IMR-90 (cell line): Measurements from ENCODE around the gene PHPT1. TPM values are rescaled to one million over a fixed set of nuclear protein-coding genes. Genes with fewer than 3 reads are reported as not detected.
A peak's percentile ranks its signal among the peaks of the same experiment; 100 is the strongest.

Source experiments
- ATAC-seq: fragments of 200-7000 bp; cut with Tn5 transposase; 2 replicates; pipeline ENCODE4 v1.9.1; 2020; ENCODE audit warnings: low read depth, mild to moderate bottlenecking, moderate library complexity
- BruUV-seq: library from RNA; stranded (reverse); fragments of 400-500 nt; replicated peaks from 2 replicates; lab custom pipeline; 2021; lab: Mats Ljungman, UMichigan
- CTCF ChIA-PET: fragments of 300-600 bp; formaldehyde crosslinking; extraction: SDS; loops from one replicate; lab custom pipeline; 2021; ENCODE audit warnings: antibody characterized with exemption; lab: Yijun Ruan, JAX
- POLR2A ChIA-PET: fragments of 300-600 bp; sonication (Branson Sonifier 250); formaldehyde crosslinking; loops from one replicate; lab custom pipeline; 2022; ENCODE audit warnings: antibody characterized with exemption; ENCODE audit not compliant: unreplicated experiment; lab: Charles Lee
- DNase-seq: peaks from one replicate; pipeline ENCODE4 v3.0.0; 2013
- H2AFZ ChIP-seq: replicated peaks from 2 replicates; pipeline ENCODE3; 2013; ENCODE audit warnings: low read length, mild to moderate bottlenecking; ENCODE audit not compliant: poor library complexity
- H2AK5ac ChIP-seq: 2 replicates; pipeline ENCODE4 v1.6.1; 2013; ENCODE audit warnings: low read depth, low read length, inconsistent platforms
- H2AK9ac ChIP-seq: replicated peaks from 2 replicates; pipeline ENCODE3; 2013; ENCODE audit warnings: mild to moderate bottlenecking, low read depth, low read length, moderate library complexity; ENCODE audit not compliant: poor library complexity
- H2BK120ac ChIP-seq: 2 replicates; pipeline ENCODE4 v1.6.1; 2013; ENCODE audit warnings: low read depth, low read length, inconsistent platforms
- H2BK15ac ChIP-seq: 3 replicates; pipeline ENCODE4 v1.6.1; 2013; ENCODE audit warnings: low read depth, low read length, inconsistent platforms
- H2BK20ac ChIP-seq: 2 replicates; pipeline ENCODE4 v1.6.1; 2013; ENCODE audit warnings: low read depth, mild to moderate bottlenecking, inconsistent platforms, low read length, moderate library complexity
- H2BK5ac ChIP-seq: 2 replicates; pipeline ENCODE4 v1.6.1; 2013; ENCODE audit warnings: mild to moderate bottlenecking, low read depth, low read length, inconsistent platforms; ENCODE audit not compliant: poor library complexity, severe bottlenecking
- H3K14ac ChIP-seq: replicated peaks from 2 replicates; pipeline ENCODE4 v1.6.1; 2013; ENCODE audit warnings: low read depth, low read length, inconsistent platforms
- H3K18ac ChIP-seq: 2 replicates; pipeline ENCODE4 v1.6.1; 2013; ENCODE audit warnings: low read depth, low read length, control low read depth
- H3K23ac ChIP-seq: 2 replicates; pipeline ENCODE4 v1.6.1; 2013; ENCODE audit warnings: low read depth, low read length, inconsistent platforms
- H3K27ac ChIP-seq: 2 replicates; pipeline ENCODE4 v1.5.1; 2013; ENCODE audit warnings: mild to moderate bottlenecking, control low read depth, low read length; ENCODE audit not compliant: insufficient read depth
- H3K27me3 ChIP-seq: 2 replicates; pipeline ENCODE4 v1.6.1; 2013; ENCODE audit warnings: low read length; ENCODE audit not compliant: control insufficient read depth, insufficient read depth
- H3K36me3 ChIP-seq: 2 replicates; pipeline ENCODE4 v1.6.1; 2013; ENCODE audit warnings: low read length, mixed read lengths; ENCODE audit not compliant: control insufficient read depth, insufficient read depth
- H3K4ac ChIP-seq: 2 replicates; pipeline ENCODE4 v1.6.1; 2013; ENCODE audit warnings: low read depth, low read length, inconsistent platforms
- H3K4me1 ChIP-seq: 2 replicates; pipeline ENCODE4 v1.6.1; 2013; ENCODE audit warnings: low read length, mixed read lengths; ENCODE audit not compliant: control insufficient read depth, insufficient read depth
- H3K4me2 ChIP-seq: 2 replicates; pipeline ENCODE4 v1.6.1; 2013; ENCODE audit warnings: low read depth, mild to moderate bottlenecking, control low read depth, low read length, moderate library complexity
- H3K4me3 ChIP-seq: 2 replicates; pipeline ENCODE4 v1.5.1; 2013; ENCODE audit warnings: low read depth, mild to moderate bottlenecking, control low read depth, low read length, moderate library complexity; ENCODE audit not compliant: insufficient read depth
- H3K56ac ChIP-seq: 2 replicates; pipeline ENCODE4 v1.6.1; 2013; ENCODE audit warnings: low read length, inconsistent platforms; ENCODE audit not compliant: insufficient read depth; ENCODE audit errors: extremely low read depth
- H3K79me1 ChIP-seq, 2 experiments: 2 replicates each; pipeline ENCODE4 v1.6.1; 2013; ENCODE audit warnings: low read length in 2 of 2, inconsistent platforms in 1 of 2, low read depth in 1 of 2
- H3K9ac ChIP-seq: 2 replicates; pipeline ENCODE4 v1.6.1; 2013; ENCODE audit warnings: low read depth, low read length, control low read depth
- H3K9me1 ChIP-seq: 2 replicates; pipeline ENCODE4 v1.6.1; 2013; ENCODE audit warnings: low read length, inconsistent platforms; ENCODE audit not compliant: insufficient read depth
- H3K9me3 ChIP-seq: 2 replicates; pipeline ENCODE4 v1.6.1; 2013; ENCODE audit warnings: low read length; ENCODE audit not compliant: control insufficient read depth, insufficient read depth
- H4K20me1 ChIP-seq: 2 replicates; pipeline ENCODE4 v1.6.1; 2013; ENCODE audit warnings: low read length, inconsistent platforms; ENCODE audit not compliant: insufficient read depth
- H4K5ac ChIP-seq: 2 replicates; pipeline ENCODE4 v1.6.1; 2013; ENCODE audit warnings: mild to moderate bottlenecking, low read depth, low read length, control low read depth
- H4K8ac ChIP-seq, 2 experiments: 2 replicates each; pipeline ENCODE4 v1.6.1; 2013; ENCODE audit warnings: low read depth in 2 of 2, low read length in 2 of 2, control low read depth in 1 of 2, inconsistent platforms in 1 of 2
- H4K91ac ChIP-seq: 2 replicates; pipeline ENCODE4 v1.6.1; 2013; ENCODE audit warnings: low read depth, low read length, inconsistent platforms; ENCODE audit not compliant: insufficient read depth
- BHLHE40 ChIP-seq: fragments of 150-350 bp; IDR thresholded peaks from 2 replicates; pipeline ENCODE4 v1.6.1; 2016; ENCODE audit warnings: mild to moderate bottlenecking, low read depth, low read length
- CEBPB ChIP-seq: IDR thresholded peaks from 2 replicates; pipeline ENCODE4 v1.6.1; 2012; ENCODE audit warnings: low read depth, low read length, improper control_type of control experiment
- CHD1 ChIP-seq: IDR thresholded peaks from 2 replicates; pipeline ENCODE4 v1.6.1; 2012; ENCODE audit warnings: low read depth, low read length, improper control_type of control experiment
- FOS ChIP-seq: fragments of 150-350 bp; IDR thresholded peaks from 2 replicates; pipeline ENCODE4 v1.6.1; 2016; ENCODE audit warnings: low read depth, low read length
- MXI1 ChIP-seq: IDR thresholded peaks from 2 replicates; pipeline ENCODE4 v1.6.1; 2012; ENCODE audit warnings: low read depth, mild to moderate bottlenecking, low read length, moderate library complexity, borderline replicate concordance
- NFE2L2 ChIP-seq: fragments of 150-350 bp; IDR thresholded peaks from 2 replicates; pipeline ENCODE4 v1.6.1; 2016; ENCODE audit warnings: low read depth, mild to moderate bottlenecking, low read length
- POLR2A ChIP-seq: IDR thresholded peaks from 2 replicates; pipeline ENCODE4 v1.6.1; 2012; ENCODE audit warnings: mild to moderate bottlenecking, low read depth, low read length
- WGBS, 2 experiments: methylation state at CpG; one replicate each; pipeline versions ENCODE4 v1.1.5 to v1.1.7; 2013; ENCODE audit warnings: missing lambda C conversion rate in 2 of 2; ENCODE audit not compliant: insufficient read length in 1 of 2; ENCODE audit errors: extremely low coverage in 2 of 2; 5-methylcytosine and 5-hydroxymethylcytosine counted together
- dilution Hi-C: fragments of 300-500 bp; cut with HindIII; formaldehyde crosslinking; loops from one replicate; pipeline ENCODE4 v1.14.3; 2018; ENCODE audit warnings: low sequenced_read_pairs; ENCODE audit not compliant: unreplicated experiment
- in situ Hi-C: fragments of 300-500 bp; cut with MboI; formaldehyde crosslinking; loops from 3 replicates; pipeline ENCODE4 v1.14.3; 2019; ENCODE audit warnings: low sequenced_read_pairs, inconsistent platforms, mixed read lengths
- intact Hi-C: fragments of 100-400 bp; cut with micrococcal nuclease; formaldehyde crosslinking; loops from 2 replicates; pipeline ENCODE4 v1.10.0; 2022
- polyA plus RNA-seq, 3 experiments: library from polyadenylated mRNA; depleted of rRNA; stranded (reverse); fragments of >200 nt; gene quantifications; 2 replicates each; pipeline ENCODE4 v1.2.3, GENCODE V29; 2012; ENCODE audit warnings: low replicate concordance in 1 of 3
- total RNA-seq: library from RNA; depleted of rRNA; stranded (reverse); fragments of >200 nt; gene quantifications from 2 replicates; pipeline ENCODE4 v1.2.3, GENCODE V29; 2012
- TF ChIP-seq, protein P1 (sequence below): fragments of 150-350 bp; IDR thresholded peaks from 2 replicates; pipeline ENCODE4 v1.6.1; 2017; ENCODE audit warnings: mild to moderate bottlenecking, antibody characterized with exemption, low read length, low read depth
- TF ChIP-seq, protein P2 (sequence below): conservative IDR thresholded peaks from 2 replicates; pipeline ENCODE4 v1.5.1; 2012; ENCODE audit warnings: mild to moderate bottlenecking, low read depth, low read length, improper control_type of control experiment

PHPT1 gene
- total and polyA plus RNA-seq, 2 of the 4 experiments (the other 2 are of a cell fraction): 79.8 to 214 TPM

DNA sequence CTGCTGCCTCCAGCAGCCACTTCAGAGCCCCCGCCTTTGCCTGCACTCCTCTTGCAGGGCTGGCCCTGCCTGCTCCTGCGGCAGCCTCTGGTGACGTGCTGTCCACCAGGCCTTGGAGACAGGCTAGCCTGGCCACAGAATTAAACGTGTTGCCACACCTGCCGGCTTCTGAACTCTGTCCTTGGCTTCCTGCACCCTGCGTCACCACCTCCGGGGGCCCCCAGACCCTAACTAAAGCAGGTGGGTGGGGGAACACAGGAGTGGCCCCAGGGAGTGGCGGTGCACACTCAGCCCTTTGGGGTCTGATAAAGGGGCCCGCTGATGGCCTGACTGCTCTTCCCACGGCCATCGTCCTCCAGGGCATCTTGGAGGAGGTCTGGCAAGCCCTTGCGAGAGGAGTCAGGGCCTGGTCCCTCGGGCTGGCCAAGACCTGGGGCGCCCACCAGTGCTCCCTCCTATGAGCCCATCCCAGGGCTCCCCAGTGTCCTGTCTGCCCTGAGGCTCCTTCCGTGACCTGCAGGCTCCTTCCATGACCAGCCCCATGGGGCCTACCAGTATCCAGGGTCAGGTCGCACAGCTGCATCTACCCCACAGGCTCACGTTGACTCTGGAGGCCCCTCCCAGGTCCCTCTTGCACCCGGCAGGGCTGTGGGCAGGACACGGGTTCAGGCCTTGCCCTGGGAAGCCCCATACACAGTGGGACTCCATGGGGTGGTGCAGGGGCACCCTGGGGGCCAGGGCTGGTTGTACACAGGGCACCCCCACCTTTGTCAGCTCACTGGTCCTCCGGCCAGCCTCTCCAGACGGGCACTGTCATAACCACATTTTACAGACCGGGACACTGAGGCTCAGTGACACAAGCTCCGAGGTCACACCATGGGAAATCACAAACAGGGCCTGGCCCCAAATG is 1.9 kb downstream of the PHPT1 start:
- Histone ChIP-seq H2BK20ac (no peak overlapping the region), H3K18ac (no peak overlapping the region), H3K14ac (no peak overlapping the region), H3K4me3 (no peak overlapping the region), H3K27me3 (peaks cover 10% of the 10 kb centered on the region), H3K4ac (no peak overlapping the region), H2AFZ (no peak overlapping the region), H3K4me1 (peaks cover 9% of the 10 kb centered on the region), H3K9me3 (peaks cover 4% of the 10 kb centered on the region; the same call in 1 of the 2 replicates), H3K23ac (no peak overlapping the region), H3K4me2 (no peak overlapping the region), H4K91ac (no peak overlapping the region), H3K27ac (no peak overlapping the region), H4K5ac (no peak overlapping the region), H2AK9ac (peak overlapping the region; percentile 81), H4K20me1 (peaks cover 16% of the 10 kb centered on the region), H2BK5ac (no peak overlapping the region), H3K79me1 (peaks cover 9 to 21% of the 10 kb centered on the region in 2 experiments; a peak in 2 of 4 replicates), H2BK15ac (no peak overlapping the region), H3K56ac (no peak overlapping the region), H2BK120ac (no peak overlapping the region), H3K36me3 (peaks cover 14% of the 10 kb centered on the region; the same call in 1 of the 2 replicates), H4K8ac (no peak overlapping the region), H3K9me1 (no peaks in the 10 kb centered on the region), H2AK5ac (no peak overlapping the region), H3K9ac (no peak overlapping the region)
- dilution Hi-C loops: no loop called here
- ATAC-seq (no peak), DNase-seq (no peak)
- ChIA-PET POLR2A (interaction anchor here (0.6 kb wide), 1 partner anchor 75 kb away, joined by 4 read pairs; no protein-coding TSS in a partner anchor), CTCF (no interaction called here)
- WGBS, 2 experiments: 92% methylated on average over 15 of the region's 23 CpGs; no CpG with 5 or more reads in 1 of the 2 experiments
- in situ Hi-C loops: no loop called here
- intact Hi-C loops: no loop called here
- TF ChIP-seq CHD1: no peak
- TF ChIP-seq MXI1: no peak
- TF ChIP-seq CEBPB: no peak
- no peak for TF ChIP-seq BHLHE40
- TF ChIP-seq FOS: no peak
- TF ChIP-seq, protein P1, sequence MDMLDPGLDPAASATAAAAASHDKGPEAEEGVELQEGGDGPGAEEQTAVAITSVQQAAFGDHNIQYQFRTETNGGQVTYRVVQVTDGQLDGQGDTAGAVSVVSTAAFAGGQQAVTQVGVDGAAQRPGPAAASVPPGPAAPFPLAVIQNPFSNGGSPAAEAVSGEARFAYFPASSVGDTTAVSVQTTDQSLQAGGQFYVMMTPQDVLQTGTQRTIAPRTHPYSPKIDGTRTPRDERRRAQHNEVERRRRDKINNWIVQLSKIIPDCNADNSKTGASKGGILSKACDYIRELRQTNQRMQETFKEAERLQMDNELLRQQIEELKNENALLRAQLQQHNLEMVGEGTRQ: no peak
- TF ChIP-seq POLR2A: no peak
- TF ChIP-seq, protein P2, sequence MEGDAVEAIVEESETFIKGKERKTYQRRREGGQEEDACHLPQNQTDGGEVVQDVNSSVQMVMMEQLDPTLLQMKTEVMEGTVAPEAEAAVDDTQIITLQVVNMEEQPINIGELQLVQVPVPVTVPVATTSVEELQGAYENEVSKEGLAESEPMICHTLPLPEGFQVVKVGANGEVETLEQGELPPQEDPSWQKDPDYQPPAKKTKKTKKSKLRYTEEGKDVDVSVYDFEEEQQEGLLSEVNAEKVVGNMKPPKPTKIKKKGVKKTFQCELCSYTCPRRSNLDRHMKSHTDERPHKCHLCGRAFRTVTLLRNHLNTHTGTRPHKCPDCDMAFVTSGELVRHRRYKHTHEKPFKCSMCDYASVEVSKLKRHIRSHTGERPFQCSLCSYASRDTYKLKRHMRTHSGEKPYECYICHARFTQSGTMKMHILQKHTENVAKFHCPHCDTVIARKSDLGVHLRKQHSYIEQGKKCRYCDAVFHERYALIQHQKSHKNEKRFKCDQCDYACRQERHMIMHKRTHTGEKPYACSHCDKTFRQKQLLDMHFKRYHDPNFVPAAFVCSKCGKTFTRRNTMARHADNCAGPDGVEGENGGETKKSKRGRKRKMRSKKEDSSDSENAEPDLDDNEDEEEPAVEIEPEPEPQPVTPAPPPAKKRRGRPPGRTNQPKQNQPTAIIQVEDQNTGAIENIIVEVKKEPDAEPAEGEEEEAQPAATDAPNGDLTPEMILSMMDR: no peak
- TF ChIP-seq NFE2L2: no peak
- no TSS peak for BruUV-seq
